ENCODE data around the gene ARHGAP23.

DNA sequence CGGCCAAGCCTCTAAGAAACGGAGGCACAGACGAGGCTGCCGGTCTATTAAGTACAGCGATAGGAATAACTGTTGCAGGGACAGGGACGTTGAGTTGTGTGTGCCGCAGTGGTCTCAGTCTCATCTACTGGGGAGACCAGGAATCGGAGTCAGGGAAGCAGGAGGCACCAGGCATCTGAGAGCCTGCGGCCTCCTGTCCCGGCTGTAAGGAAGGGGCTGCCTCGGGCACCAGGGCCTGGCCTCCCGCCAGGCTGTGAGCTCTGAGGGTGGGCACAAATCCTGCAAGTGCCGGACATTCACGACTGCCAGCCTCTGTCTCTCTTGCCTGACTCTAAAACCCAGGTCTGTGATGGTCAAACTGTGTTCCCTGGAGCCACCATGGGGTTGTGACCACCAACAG, 76.0 kb downstream of the ARHGAP23 start:
- TF ChIP-seq SPI1 (IDR thresholded peaks at IDR 0.05; ENCODE audit: low read depth, low read length) (no peak), POLR2A (IDR thresholded peaks at IDR 0.05; ENCODE audit: low read depth, low read length) (no peak), POLR2AphosphoS5 (IDR thresholded peaks at IDR 0.05; ENCODE audit: low read depth, low read length) (no peak), TAF1 (IDR thresholded peaks at IDR 0.05; ENCODE audit: low read depth, low read length) (no peak), POU2F2 (IDR thresholded peaks at IDR 0.05; ENCODE audit: low read depth, low read length) (no peak)
